HS-27A (cell line): Measurements from ENCODE around the gene TRIM60.
"Not testable (repeated sequence)": the region's sequence is repeated elsewhere in the genome, so short reads cannot be mapped to it uniquely, and the experiment has no call there.

Source experiments
- DNase-seq: peaks from one replicate; pipeline ENCODE4 v3.0.0-alpha.2; 2012; ENCODE audit warnings: low read depth, missing footprints

The TRIM60 gene

GRCh38 chr4:165053645-165054044 is 21.8 kb downstream of the TRIM60 start, which contains the start of gene TRIM75:
Gene TRIM75 (plus strand): TSS chr4:165053866. CDS start chr4:165059148, 5,282 bp downstream.
- no peak for DNase-seq

- DNase-seq, result no peak
These were observed 23.8 kb downstream of the TRIM60 start for GRCh38 chr4:165055601-165056000.

- no peak for DNase-seq
These were observed 26.9 kb downstream of the TRIM60 start for GRCh38 chr4:165058666-165059065.

- DNase-seq, result no peak
These were observed 27.6 kb downstream of the TRIM60 start for GRCh38 chr4:165059386-165059785.

- no peak for DNase-seq
These were observed 29.1 kb downstream of the TRIM60 start for GRCh38 chr4:165060938-165061337.

GRCh38 chr4:165070560-165070959 is 38.8 kb downstream of the TRIM60 start:
- no peak for DNase-seq

GRCh38 chr4:165073346-165073745 is 41.5 kb downstream of the TRIM60 start:
- not testable (repeated sequence) for DNase-seq

GRCh38 chr4:165077034-165077578 is 45.3 kb downstream of the TRIM60 start:
- DNase-seq, result no peak

- DNase-seq, result no peak
These were observed 47.7 kb downstream of the TRIM60 start for GRCh38 chr4:165079476-165079875.

- DNase-seq, result not testable (repeated sequence)
These were observed 53.0 kb downstream of the TRIM60 start for GRCh38 chr4:165084787-165085186.

- no peak for DNase-seq
These were observed 54.1 kb downstream of the TRIM60 start for GRCh38 chr4:165085946-165086345.

GRCh38 chr4:165088366-165088765 is 56.6 kb downstream of the TRIM60 start:
- DNase-seq, result no peak
